NCI-H2029 (cell line): Measurements from ENCODE around the gene TMEM144.

Experiments
- DNase-seq: peaks from one replicate; lab custom pipeline; 2025; lab: John Stamatoyannopoulos, UW

The TMEM144 gene

GRCh38 chr4:158299459-158300007 lies 89.2 kb downstream of the TMEM144 start:
- no peak for DNase-seq

GRCh38 chr4:158300012-158300411 lies 89.7 kb downstream of the TMEM144 start:
- DNase-seq, result no peak

DNA sequence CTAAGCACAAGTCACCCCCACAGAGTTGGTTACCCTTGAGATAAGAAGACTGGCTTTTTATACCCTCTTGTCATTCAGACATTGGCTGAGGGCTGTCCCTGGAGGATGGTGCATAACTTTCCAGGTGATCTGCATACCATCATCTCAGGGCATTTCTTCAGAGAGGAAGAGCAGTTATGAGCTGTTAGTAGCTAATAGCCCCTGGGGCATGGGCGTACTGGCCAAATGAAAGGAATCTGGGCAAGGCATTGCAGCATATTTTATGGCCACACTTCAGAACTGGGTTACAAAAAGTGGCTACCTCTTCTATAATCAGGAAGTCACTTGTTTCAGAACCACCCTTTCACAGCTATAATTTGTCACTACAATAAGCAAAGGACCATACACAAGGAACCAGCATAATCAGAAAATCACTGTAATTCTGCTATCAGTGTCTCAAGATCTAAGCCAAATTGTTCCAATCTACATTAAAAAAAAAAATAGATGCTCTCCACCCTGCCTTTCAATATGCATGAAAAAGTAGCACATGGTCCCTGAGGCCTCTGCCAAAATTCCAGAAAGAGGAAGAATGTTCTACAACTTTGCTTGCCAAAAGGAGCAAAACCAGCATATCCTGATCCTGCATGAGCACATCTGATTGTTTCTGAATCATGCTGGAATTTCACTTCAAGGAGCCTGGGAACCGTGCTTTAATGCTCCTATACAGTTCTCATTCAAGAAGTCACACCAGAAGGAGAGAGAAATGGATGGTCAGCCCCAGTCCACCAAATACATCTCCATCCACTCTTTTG lies 92.0 kb downstream of the TMEM144 start:
- no peak for DNase-seq

GRCh38 chr4:158304694-158305093 lies 94.4 kb downstream of the TMEM144 start:
- no peak for DNase-seq
